ENCODE results near the gene CPNE7. TPM values are rescaled to one million over a fixed set of nuclear protein-coding genes. Genes with fewer than 3 reads are reported as not detected.

Gene CPNE7
- total and polyA plus RNA-seq, 2 of the 13 experiments (the other 11 are each of a cell fraction or from before 2014, with no cell fraction given) = 0.59 TPM; not detected in 1

- TF ChIP-seq HNRNPLL (IDR thresholded peaks at IDR 0.05; ENCODE audit: low read depth, low read length, poor library complexity, severe bottlenecking) (peak; percentile 52), CCDC6 (CRISPR knock-in tag; IDR thresholded peaks at IDR 0.05) (peak; percentile 63; the same call in 1 of the 2 replicates), RFXANK (CRISPR knock-in tag; IDR thresholded peaks at IDR 0.05) (no peak), FOXK2 (IDR thresholded peaks at IDR 0.05) (no peak), IRX3 (CRISPR knock-in tag; IDR thresholded peaks at IDR 0.05; ENCODE audit: borderline replicate concordance, low read depth) (no peak), AGO2 (optimal IDR thresholded peaks at IDR 0.05; ENCODE audit: low read depth, low read length) (no peak), SKI (IDR thresholded peaks at IDR 0.05; ENCODE audit: partially characterized antibody) (no peak), ARNT (IDR thresholded peaks at IDR 0.05) (no peak), ZNF768 (CRISPR knock-in tag; IDR thresholded peaks at IDR 0.05) (no peak), ZNF414 (CRISPR knock-in tag; IDR thresholded peaks at IDR 0.05) (peak; percentile 68; the same call in 1 of the 2 replicates), ZNF660 (CRISPR knock-in tag; IDR thresholded peaks at IDR 0.05; ENCODE audit: borderline replicate concordance, low read depth) (no peak), SATB2 (CRISPR knock-in tag; IDR thresholded peaks at IDR 0.05) (no peak), PRPF4 (IDR thresholded peaks at IDR 0.05; ENCODE audit: low read depth, low read length, poor library complexity, severe bottlenecking) (no peak), HOXA5 (CRISPR knock-in tag; IDR thresholded peaks at IDR 0.05) (no peak), U2AF1 (optimal IDR thresholded peaks at IDR 0.05; ENCODE audit: low read depth, low read length) (no peak), HNF1B (CRISPR knock-in tag; IDR thresholded peaks at IDR 0.05) (peak; percentile 55), ZBTB25 (CRISPR knock-in tag; IDR thresholded peaks at IDR 0.05) (no peak), ZNF253 (CRISPR knock-in tag; IDR thresholded peaks at IDR 0.05; ENCODE audit: borderline replicate concordance) (no peak), ZKSCAN1 (IDR thresholded peaks at IDR 0.05; ENCODE audit: low read length) (no peak), ZBTB1 (CRISPR knock-in tag; IDR thresholded peaks at IDR 0.05; ENCODE audit: borderline replicate concordance) (no peak), ZNF530 (CRISPR knock-in tag; IDR thresholded peaks at IDR 0.05; ENCODE audit: low read depth) (no peak), DBP (CRISPR knock-in tag; IDR thresholded peaks at IDR 0.05; ENCODE audit: not compliant biosample characterization) (no peak), KLF15 (CRISPR knock-in tag; IDR thresholded peaks at IDR 0.05; ENCODE audit: borderline replicate concordance) (no peak), ZNF704 (CRISPR knock-in tag; IDR thresholded peaks at IDR 0.05; ENCODE audit: borderline replicate concordance) (no peak), ZNF605 (CRISPR knock-in tag; IDR thresholded peaks at IDR 0.05) (no peak), IKZF4 (CRISPR knock-in tag; IDR thresholded peaks at IDR 0.05; ENCODE audit: borderline replicate concordance, low read depth, not compliant biosample characterization) (peak; percentile 50), NFRKB (IDR thresholded peaks at IDR 0.05) (no peak), KDM4B (CRISPR knock-in tag; IDR thresholded peaks at IDR 0.05) (no peak)
Observed at GRCh38 chr16:89615596-89616090, 40.1 kb downstream of the CPNE7 start (continued).

Data from HepG2 (cell line).